GM18511 (cell line): Measurements from ENCODE around the gene SPA17.

Experiments used
- ATAC-seq: cut with Tn5 transposase; IDR thresholded peaks from one replicate; pipeline ENCODE4 v1.9.1; 2021; ENCODE audit warnings: mild to moderate bottlenecking, moderate library complexity; ENCODE audit not compliant: unreplicated experiment

The SPA17 gene

GRCh38 chr11:124661553-124661952, 12.2 kb upstream of the SPA17 start:
- no peak for ATAC-seq

GRCh38 chr11:124662106-124662505, 11.6 kb upstream of the SPA17 start:
- ATAC-seq: no peak

GRCh38 chr11:124663861-124664260, 9.8 kb upstream of the SPA17 start:
- ATAC-seq: no peak

GRCh38 chr11:124667601-124668000, 6.1 kb upstream of the SPA17 start:
- ATAC-seq: no peak

GRCh38 chr11:124669193-124669592, 4.5 kb upstream of the SPA17 start:
- peak; percentile 33 for ATAC-seq

GRCh38 chr11:124670732-124671131, 3.0 kb upstream of the SPA17 start:
- ATAC-seq: peak; percentile 26

- ATAC-seq: no peak
Observed at GRCh38 chr11:124672536-124673215, 1.0 kb upstream of the SPA17 start.

- no peak for ATAC-seq
Observed at GRCh38 chr11:124674168-124674517, 439 bp downstream of the SPA17 start.

- ATAC-seq: no peak
Observed at GRCh38 chr11:124674571-124674970, 867 bp downstream of the SPA17 start.

GRCh38 chr11:124676386-124676785, 2.7 kb downstream of the SPA17 start:
- ATAC-seq: no peak

- ATAC-seq: no peak
Observed at GRCh38 chr11:124678416-124678815, 4.7 kb downstream of the SPA17 start.

- no peak for ATAC-seq
Observed at GRCh38 chr11:124681421-124681820, 7.7 kb downstream of the SPA17 start.

- no peak for ATAC-seq
Observed at GRCh38 chr11:124682443-124682842, 8.7 kb downstream of the SPA17 start.

GRCh38 chr11:124693142-124693541, 19.4 kb downstream of the SPA17 start:
- ATAC-seq: no peak

GRCh38 chr11:124699547-124699946, 25.8 kb downstream of the SPA17 start:
- no peak for ATAC-seq

GRCh38 chr11:124700028-124700427, 26.3 kb downstream of the SPA17 start:
- ATAC-seq: no peak

GRCh38 chr11:124707829-124708228, 34.1 kb downstream of the SPA17 start:
- no peak for ATAC-seq

GRCh38 chr11:124712392-124712791, 38.7 kb downstream of the SPA17 start:
- ATAC-seq: no peak

- no peak for ATAC-seq
Observed at GRCh38 chr11:124716591-124716990, 42.9 kb downstream of the SPA17 start.

- ATAC-seq: no peak
Observed at GRCh38 chr11:124717421-124717785, 43.7 kb downstream of the SPA17 start.

- no peak for ATAC-seq
Observed at GRCh38 chr11:124717786-124718651, 44.3 kb downstream of the SPA17 start.

GRCh38 chr11:124718801-124719200, 45.1 kb downstream of the SPA17 start:
- ATAC-seq: no peak
